Limb (tissue), 2 donors: Measurements from ENCODE around the gene OR2T29.
"Not testable (repeated sequence)": the region's sequence is repeated elsewhere in the genome, so short reads cannot be mapped to it uniquely, and the experiment has no call there.

Experiments
- DNase-seq, 2 donors: peaks; one replicate each; pipeline ENCODE4 v3.0.0-alpha.2; 2016; ENCODE audit errors: extremely low spot score in 2 of 2

The OR2T29 gene

GRCh38 chr1:248562672-248563071, at the start of gene OR2T29:
TSS of gene OR2T29 (minus strand) at chr1:248562772. CDS start at chr1:248559491, 3,281 bp downstream.
- DNase-seq = not testable (repeated sequence)

- DNase-seq = no peak
Observed at GRCh38 chr1:248611883-248612414, 49.4 kb upstream of the OR2T29 start.

- no peak for DNase-seq
Observed at GRCh38 chr1:248610301-248610700, 47.7 kb upstream of the OR2T29 start.

- no peak for DNase-seq
Observed at GRCh38 chr1:248599396-248599795, 36.8 kb upstream of the OR2T29 start.

- DNase-seq = no peak
Observed at GRCh38 chr1:248597589-248597988, 35.0 kb upstream of the OR2T29 start, which contains the start of gene OR2T10. TSS of gene OR2T10 (minus strand) at chr1:248597700. CDS start at chr1:248593768, 3,932 bp downstream.

- no peak for DNase-seq
Observed at GRCh38 chr1:248596615-248597014, 34.0 kb upstream of the OR2T29 start.

- DNase-seq = no peak
Observed at GRCh38 chr1:248593226-248593625, 30.7 kb upstream of the OR2T29 start.

DNA sequence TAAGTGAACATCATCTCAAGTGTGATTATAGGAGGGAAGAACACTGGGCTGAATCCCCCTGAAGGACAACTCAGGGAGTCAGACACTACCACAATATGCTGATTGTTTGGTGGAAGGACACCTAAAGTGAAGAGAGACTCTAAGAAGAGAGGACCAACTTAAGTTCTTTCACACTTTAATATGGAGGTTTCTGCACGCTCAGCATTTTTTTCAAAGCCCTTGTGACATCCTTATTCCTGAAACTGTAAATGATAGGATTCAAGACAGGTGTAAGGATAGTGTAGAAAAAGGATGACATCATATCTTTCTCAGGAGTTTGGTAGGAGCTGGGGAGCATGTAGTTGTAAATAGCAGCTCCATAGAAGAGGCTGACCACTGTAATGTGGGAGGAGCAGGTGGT, 30.1 kb upstream of the OR2T29 start:
- DNase-seq = no peak

DNA sequence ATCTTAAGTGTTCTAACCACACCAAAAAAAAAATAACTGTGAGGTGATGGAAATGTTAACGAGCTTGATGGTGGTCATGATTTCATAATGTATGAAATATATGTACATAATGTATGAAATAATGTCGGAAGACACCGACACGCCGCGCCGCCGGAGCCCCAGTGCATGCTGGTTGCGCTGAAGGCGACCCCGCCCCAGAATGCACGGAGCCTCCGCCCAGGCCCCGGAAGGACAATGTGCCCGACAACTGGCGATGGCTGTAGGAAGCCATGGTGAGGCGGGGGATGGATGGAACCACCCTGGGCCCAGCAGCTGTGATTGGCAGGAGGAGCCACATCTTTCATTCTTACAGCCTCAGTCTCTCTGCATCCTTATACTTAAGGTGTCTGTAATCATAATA, 27.5 kb upstream of the OR2T29 start:
- DNase-seq = no peak

DNA sequence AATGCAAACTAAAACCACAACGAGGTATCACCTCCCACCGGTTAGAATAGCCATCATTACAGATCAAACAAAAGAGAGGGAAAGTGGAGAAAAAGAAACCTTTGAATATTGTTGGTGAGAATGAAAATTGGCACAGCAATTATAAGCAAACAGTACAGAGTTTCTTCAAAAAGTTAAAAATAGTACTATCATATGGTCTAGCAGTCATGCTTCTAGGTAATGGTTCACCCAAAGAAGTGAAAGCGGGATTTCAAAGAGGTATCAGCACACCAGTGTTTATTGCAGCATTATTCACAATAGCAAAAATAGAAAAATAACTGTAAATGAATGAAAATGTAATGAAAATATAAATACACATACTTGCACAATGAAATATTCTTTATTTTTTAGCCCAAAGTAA, 26.8 kb upstream of the OR2T29 start:
- no peak for DNase-seq

GRCh38 chr1:248585266-248585665, 22.7 kb upstream of the OR2T29 start:
- DNase-seq = no peak

DNA sequence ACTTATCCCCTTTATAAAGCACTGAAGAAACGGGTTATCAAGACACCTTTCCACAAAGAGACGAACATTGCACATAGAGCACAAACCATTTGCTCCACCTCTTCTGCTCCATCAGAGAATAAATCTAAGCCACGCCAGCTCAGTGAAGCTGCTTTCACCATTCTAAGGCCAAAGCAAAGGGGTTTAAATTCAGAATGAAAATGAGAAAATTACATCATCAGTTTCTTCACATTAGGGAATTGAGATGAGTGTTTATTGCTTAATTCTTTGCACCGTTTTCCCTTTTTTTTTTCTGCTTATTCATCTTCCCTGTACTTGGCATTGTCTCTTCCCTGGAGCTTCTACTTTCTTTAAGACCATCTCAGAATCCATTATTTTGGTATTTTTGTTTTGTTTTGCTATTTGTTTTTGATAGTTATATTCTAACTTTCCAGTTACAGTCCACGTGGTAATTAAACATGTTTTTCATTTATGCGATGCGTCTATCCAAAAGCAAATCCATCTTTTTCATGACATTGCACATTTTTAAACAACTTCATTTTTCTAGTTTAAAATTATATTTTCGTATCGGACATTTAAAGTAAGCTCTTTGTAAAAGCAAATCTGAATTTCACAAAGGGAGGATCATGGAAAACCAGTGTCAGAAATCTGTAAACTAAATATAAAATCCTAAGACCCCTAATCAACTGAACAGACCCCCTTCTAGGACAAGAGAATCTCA, 13.8 kb upstream of the OR2T29 start:
- DNase-seq = no peak

- not testable (repeated sequence) for DNase-seq
Observed at GRCh38 chr1:248574657-248575056, 12.1 kb upstream of the OR2T29 start, which contains the start of gene OR2T34. TSS of gene OR2T34 (minus strand) at chr1:248574757. CDS start at chr1:248574757, 0 bp downstream.

- DNase-seq = not testable (repeated sequence)
Observed at GRCh38 chr1:248573856-248574255, 11.3 kb upstream of the OR2T29 start.

DNA sequence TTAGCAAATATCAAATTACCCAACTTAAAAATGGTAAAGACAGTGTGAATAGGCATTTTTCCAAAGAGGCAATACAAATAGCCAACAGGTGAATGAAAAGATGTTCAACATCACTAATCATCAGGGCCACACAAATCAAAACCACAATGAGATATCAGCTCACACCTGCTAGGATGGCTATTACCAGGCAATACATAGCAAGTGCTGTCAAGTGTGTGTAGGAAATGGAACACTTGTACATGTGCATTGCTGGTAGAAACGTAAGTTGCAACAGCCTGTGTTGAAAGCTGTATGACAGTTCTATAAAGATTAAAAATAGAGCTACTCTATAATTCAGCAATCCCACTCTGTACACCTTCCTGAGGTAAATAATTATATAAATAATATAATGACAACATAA, 9.5 kb upstream of the OR2T29 start:
- not testable (repeated sequence) for DNase-seq

DNA sequence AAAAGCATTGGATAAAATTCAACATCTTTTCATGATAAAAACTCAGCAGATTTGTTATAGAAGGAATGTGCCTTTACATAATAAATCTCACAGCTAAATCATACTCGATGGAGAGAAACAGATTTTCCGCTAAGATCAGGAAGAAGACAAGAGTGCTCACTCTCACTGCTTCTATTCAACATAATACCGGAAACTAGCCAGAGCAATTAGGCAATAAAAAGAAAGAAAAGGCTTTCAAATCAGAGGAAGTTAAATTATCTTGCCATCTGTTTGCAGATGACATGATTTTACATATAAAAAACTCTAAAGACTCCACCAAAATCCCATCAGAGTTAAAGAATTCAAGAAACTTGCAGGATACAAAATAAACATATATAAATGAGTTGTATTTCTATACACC, 8.2 kb upstream of the OR2T29 start:
- DNase-seq = not testable (repeated sequence)

DNA sequence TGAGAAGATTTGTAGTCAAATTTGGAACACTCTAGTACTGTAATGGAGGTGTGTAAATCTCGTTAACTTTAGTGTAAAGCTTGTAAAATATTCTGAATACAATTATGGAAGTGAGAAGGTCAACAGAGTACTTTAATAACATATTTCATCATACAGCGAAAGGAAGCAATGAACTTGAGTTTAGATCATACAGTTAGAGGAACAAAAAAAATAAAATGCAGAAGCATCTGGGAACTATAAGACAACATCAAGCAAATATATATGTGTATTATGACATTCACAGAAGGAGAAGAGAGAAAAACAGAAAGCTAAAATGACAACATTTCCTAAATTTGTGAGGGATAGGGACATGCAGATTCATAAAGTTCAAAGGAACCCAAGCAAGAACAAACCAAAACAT, 6.5 kb upstream of the OR2T29 start:
- DNase-seq = not testable (repeated sequence)

DNA sequence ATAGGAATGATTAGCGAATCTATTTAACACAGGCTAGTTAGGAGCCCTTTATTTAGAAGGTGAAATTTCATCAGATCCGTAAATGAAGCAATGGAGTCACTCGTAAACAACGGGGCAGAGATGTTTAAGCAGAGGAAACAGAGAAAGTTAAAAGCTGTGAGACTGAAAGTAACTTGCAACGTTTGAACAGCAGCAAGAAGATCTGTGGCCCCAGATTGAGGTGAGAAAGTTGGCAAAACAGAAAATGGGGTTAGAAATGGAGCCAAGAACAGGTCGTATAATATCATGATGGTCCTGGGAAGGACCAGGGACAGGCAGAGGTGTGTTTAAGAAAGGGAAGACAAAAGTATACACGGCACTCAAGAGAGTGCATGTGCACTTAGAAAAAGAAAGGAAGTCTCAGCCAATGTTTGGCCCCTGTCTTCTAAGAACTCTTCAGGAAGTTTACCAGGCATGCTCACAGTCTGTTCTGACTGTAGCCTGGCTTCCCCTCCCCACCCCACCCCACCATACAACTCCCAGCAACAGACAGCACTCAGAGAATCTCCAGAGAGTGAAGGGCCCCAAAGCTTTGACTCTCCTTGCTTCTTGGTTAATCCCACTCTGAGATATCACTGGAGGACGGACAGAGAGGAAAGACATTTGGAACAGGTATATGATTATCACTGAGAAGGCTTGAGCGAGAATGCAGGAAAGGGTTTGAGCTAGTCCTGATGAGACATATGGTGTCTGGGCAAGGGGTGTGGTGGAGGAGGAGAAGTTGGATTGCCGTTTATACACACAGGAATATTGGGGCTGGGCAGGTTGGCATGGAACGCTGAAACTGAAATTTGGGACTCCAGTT, 3.2 kb upstream of the OR2T29 start:
- DNase-seq = not testable (repeated sequence)

- not testable (repeated sequence) for DNase-seq
Observed at GRCh38 chr1:248551027-248551426, 11.5 kb downstream of the OR2T29 start.

- DNase-seq = not testable (repeated sequence)
Observed at GRCh38 chr1:248547383-248547782, 15.2 kb downstream of the OR2T29 start.

DNA sequence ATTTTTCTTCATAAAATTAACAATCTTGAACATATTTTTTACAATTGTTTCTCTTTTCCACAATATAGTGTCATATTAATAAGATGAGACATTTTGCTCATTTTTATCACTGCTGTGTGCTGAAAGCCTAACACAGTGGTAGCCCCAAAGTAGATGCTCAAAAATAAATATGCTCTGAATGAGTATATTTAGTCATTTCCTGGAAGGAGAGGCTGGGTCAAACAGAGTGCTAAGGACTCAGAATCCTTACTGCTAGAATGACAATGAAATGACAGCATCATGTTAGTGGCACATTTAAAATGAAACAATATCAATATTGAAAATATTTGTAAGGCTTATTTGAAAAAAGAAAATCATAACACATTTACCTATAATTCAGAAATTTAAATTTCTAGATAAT, 25.1 kb downstream of the OR2T29 start:
- not testable (repeated sequence) for DNase-seq

- no peak for DNase-seq
Observed at GRCh38 chr1:248521856-248522255, 40.7 kb downstream of the OR2T29 start.
